ENCODE results near the gene THOC5. TPM values are rescaled to one million over a fixed set of nuclear protein-coding genes. Genes with fewer than 3 reads are reported as not detected.

Gene THOC5
- total and polyA plus RNA-seq, 2 of the 4 experiments (the other 2 are of a cell fraction): 68.4 to 73.7 TPM

DNA sequence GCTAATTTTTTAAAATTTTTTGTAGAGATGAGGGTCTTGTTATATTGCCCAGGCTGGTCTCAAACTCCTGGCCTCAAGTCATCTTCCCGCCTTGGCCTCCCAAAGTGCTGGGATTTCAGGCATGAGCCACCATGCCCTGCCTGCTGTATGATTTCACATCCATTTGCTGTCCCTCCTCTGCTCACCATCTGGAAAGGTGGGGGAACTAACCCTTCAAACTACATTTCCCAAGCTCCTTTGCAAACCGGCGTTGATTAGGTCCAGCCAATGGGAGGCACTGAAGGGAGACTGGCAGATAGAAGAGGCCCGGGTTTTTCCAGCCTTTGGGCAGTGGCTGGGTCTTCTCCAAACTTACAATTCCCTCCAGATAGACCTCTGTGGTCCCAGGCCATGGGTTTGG lies 95.8 kb downstream of the THOC5 start:
- H3K36me3 ChIP-seq (ENCODE audit: control insufficient read depth, insufficient read depth, low read length): no peaks in the 10 kb centered on the region
- intact Hi-C loops (cut with micrococcal nuclease) (no loop called here), dilution Hi-C loops (cut with HindIII; ENCODE audit: low sequenced_read_pairs, unreplicated experiment) (no loop called here), in situ Hi-C loops (cut with MboI; ENCODE audit: low sequenced_read_pairs) (no loop called here)
- H3K27ac ChIP-seq (ENCODE audit: insufficient read depth, low read length): no peak overlapping the region
- CTCF ChIA-PET: interaction anchor here (0.6 to 1.0 kb wide), 2 partner anchors 13 to 557 kb away, joined by 3 to 5 read pairs; no protein-coding TSS in a partner anchor
- no peaks in the 10 kb centered on the region for H3K79me1 ChIP-seq (ENCODE audit: low read depth in 1 of 2, low read length in 2 of 2)
- H4K91ac ChIP-seq (ENCODE audit: insufficient read depth, low read depth, low read length): no peak overlapping the region
- no peak overlapping the region for H3K23ac ChIP-seq (ENCODE audit: low read depth, low read length)
- H2BK120ac ChIP-seq (ENCODE audit: low read depth, low read length): no peak overlapping the region
- H3K9me1 ChIP-seq (ENCODE audit: insufficient read depth, low read length): no peaks in the 10 kb centered on the region
- no peak overlapping the region for H2BK20ac ChIP-seq (ENCODE audit: low read depth, low read length)
- no peak overlapping the region for H3K56ac ChIP-seq (ENCODE audit: extremely low read depth, insufficient read depth, low read length)
- H2BK5ac ChIP-seq (ENCODE audit: low read depth, low read length, poor library complexity, severe bottlenecking): no peak overlapping the region
- no peak overlapping the region for H4K8ac ChIP-seq (ENCODE audit: low read depth in 2 of 2, low read length in 2 of 2)
- H2AK5ac ChIP-seq (ENCODE audit: low read depth, low read length): no peak overlapping the region
- no peak overlapping the region for H3K4me2 ChIP-seq (ENCODE audit: low read depth, low read length)
- H2BK15ac ChIP-seq (ENCODE audit: low read depth, low read length): no peak overlapping the region
- BruUV-seq (replicated peaks): no TSS peak
- ATAC-seq (ENCODE audit: low read depth) (peak; percentile 85), DNase-seq (peak; percentile 37)
- no peaks in the 10 kb centered on the region; the same call in 1 of the 2 replicates for H4K20me1 ChIP-seq (ENCODE audit: insufficient read depth, low read length)
- H3K9me3 ChIP-seq (ENCODE audit: control insufficient read depth, insufficient read depth, low read length): no peaks in the 10 kb centered on the region
- H4K5ac ChIP-seq (ENCODE audit: low read depth, low read length): no peak overlapping the region
- H3K4me3 ChIP-seq (ENCODE audit: insufficient read depth, low read depth, low read length): no peak overlapping the region
- H2AK9ac ChIP-seq (replicated peaks; ENCODE audit: low read depth, low read length, poor library complexity): peak overlapping the region; percentile 28
- no peak overlapping the region for H3K14ac ChIP-seq (replicated peaks; ENCODE audit: low read depth, low read length)
- H3K9ac ChIP-seq (ENCODE audit: low read depth, low read length): no peak overlapping the region
- POLR2A ChIA-PET (ENCODE audit: unreplicated experiment): interaction anchor here (0.6 kb wide), 1 partner anchor 45 kb away, joined by 4 read pairs; no protein-coding TSS in a partner anchor
- H3K4me1 ChIP-seq (ENCODE audit: control insufficient read depth, insufficient read depth, low read length): no peaks in the 10 kb centered on the region
- TF ChIP-seq RCOR1 (IDR thresholded peaks at IDR 0.05; ENCODE audit: insufficient replicate concordance, low read length) (no peak), MAFK (IDR thresholded peaks at IDR 0.05; ENCODE audit: low read depth, low read length) (no peak), MXI1 (IDR thresholded peaks at IDR 0.05; ENCODE audit: borderline replicate concordance, low read depth, low read length) (no peak), RFX5 (IDR thresholded peaks at IDR 0.05; ENCODE audit: low read depth, low read length) (no peak), CEBPB (IDR thresholded peaks at IDR 0.05; ENCODE audit: low read depth, low read length) (no peak), SMC3 (IDR thresholded peaks at IDR 0.05; ENCODE audit: low read depth, low read length) (no peak), MAZ (IDR thresholded peaks at IDR 0.05; ENCODE audit: borderline replicate concordance, low read depth, low read length) (no peak), NFE2L2 (IDR thresholded peaks at IDR 0.05; ENCODE audit: low read depth, low read length) (no peak), RAD21 (IDR thresholded peaks at IDR 0.05; ENCODE audit: low read length) (no peak), BHLHE40 (IDR thresholded peaks at IDR 0.05; ENCODE audit: low read depth, low read length) (no peak), CTCF (conservative IDR thresholded peaks at IDR 0.05; ENCODE audit: low read depth, low read length) (no peak), CHD1 (IDR thresholded peaks at IDR 0.05; ENCODE audit: low read depth, low read length) (no peak), FOS (IDR thresholded peaks at IDR 0.05; ENCODE audit: low read depth, low read length) (no peak), POLR2A (IDR thresholded peaks at IDR 0.05; ENCODE audit: low read depth, low read length) (no peak)
- TF ChIP-seq, protein P1, sequence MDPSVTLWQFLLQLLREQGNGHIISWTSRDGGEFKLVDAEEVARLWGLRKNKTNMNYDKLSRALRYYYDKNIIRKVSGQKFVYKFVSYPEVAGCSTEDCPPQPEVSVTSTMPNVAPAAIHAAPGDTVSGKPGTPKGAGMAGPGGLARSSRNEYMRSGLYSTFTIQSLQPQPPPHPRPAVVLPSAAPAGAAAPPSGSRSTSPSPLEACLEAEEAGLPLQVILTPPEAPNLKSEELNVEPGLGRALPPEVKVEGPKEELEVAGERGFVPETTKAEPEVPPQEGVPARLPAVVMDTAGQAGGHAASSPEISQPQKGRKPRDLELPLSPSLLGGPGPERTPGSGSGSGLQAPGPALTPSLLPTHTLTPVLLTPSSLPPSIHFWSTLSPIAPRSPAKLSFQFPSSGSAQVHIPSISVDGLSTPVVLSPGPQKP (IDR thresholded peaks at IDR 0.05; ENCODE audit: borderline replicate concordance, low read depth, low read length): no peak
- TF ChIP-seq, protein P2, sequence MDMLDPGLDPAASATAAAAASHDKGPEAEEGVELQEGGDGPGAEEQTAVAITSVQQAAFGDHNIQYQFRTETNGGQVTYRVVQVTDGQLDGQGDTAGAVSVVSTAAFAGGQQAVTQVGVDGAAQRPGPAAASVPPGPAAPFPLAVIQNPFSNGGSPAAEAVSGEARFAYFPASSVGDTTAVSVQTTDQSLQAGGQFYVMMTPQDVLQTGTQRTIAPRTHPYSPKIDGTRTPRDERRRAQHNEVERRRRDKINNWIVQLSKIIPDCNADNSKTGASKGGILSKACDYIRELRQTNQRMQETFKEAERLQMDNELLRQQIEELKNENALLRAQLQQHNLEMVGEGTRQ (IDR thresholded peaks at IDR 0.05; ENCODE audit: low read depth, low read length): no peak
- WGBS, 2 experiments (ENCODE audit: extremely low coverage in 2 of 2, insufficient read length in 1 of 2): 80% methylated on average over 1 of the region's 4 CpGs; no CpG with 5 or more reads in 1 of the 2 experiments
- H3K18ac ChIP-seq (ENCODE audit: low read depth, low read length): no peak overlapping the region
- peak overlapping the region; percentile 35 for H2AFZ ChIP-seq (replicated peaks; ENCODE audit: low read length, poor library complexity)
- H3K27me3 ChIP-seq (ENCODE audit: control insufficient read depth, insufficient read depth, low read length): peaks cover 6% of the 10 kb centered on the region
- H3K4ac ChIP-seq (ENCODE audit: low read depth, low read length): no peak overlapping the region
